ENCODE results near the gene HTR2B. TPM values are rescaled to one million over a fixed set of nuclear protein-coding genes. Genes with fewer than 3 reads are reported as not detected.

HTR2B gene
- total and polyA plus RNA-seq, 2 of the 13 experiments (the other 11 are each of a cell fraction or from before 2014, with no cell fraction given) = 0.08 TPM; not detected in 1

DNA sequence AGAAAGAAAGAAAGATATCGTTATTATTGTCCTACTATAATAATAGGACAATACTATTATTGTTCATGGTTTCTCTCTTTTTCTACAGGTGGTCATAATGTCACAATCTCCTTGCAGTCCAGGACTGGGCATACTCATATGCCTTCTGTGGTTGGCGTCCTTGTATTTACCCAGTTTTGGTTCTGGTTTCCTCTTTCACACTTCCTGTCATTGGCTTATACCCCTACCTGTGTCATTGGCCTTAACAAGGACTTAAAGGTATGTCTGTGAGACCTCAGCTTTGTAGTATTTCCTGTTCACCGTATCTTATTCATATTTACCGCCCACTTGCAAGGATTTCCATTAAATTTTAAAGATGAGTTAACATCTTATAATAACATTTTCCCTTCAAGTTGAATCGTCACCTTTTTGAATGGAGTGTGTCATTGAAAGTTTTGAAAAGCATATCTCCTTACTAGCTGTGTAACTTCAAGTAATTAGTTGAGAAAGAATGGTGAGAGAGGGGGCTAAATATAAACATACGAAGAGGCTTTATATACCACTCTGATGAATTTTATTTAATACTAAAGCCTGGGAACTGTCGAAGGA lies 36.5 kb upstream of the HTR2B start:
- H4K20me1 ChIP-seq (ENCODE audit: insufficient read depth, low read length) = no peaks in the 10 kb centered on the region
- no peak for FAIRE-seq
- no peak overlapping the region for H3K9ac ChIP-seq (ENCODE audit: insufficient read depth, low read depth, low read length)
- no peaks in the 10 kb centered on the region for H3K79me2 ChIP-seq (ENCODE audit: insufficient read depth, low read length)
- CTCF ChIA-PET (ENCODE audit: low intra/inter-chr PET ratio, low total read pairs) = no interaction called here
- WGBS (ENCODE audit: low lambda C conversion rate) = 95% methylated on average over 7 of the region's 7 CpGs
- H3K27ac ChIP-seq (ENCODE audit: extremely low read length, insufficient read depth, low read length) = no peak overlapping the region
- in situ Hi-C loops (cut with HindIII; ENCODE audit: extremely low pct_ligation_motif_present, low pct_unique_long_range_greater_than_20kb) = no loop called here
- H3K27me3 ChIP-seq (ENCODE audit: control insufficient read depth in 1 of 2, insufficient read depth in 2 of 2, low read length in 2 of 2) = no peaks in the 10 kb centered on the region
- BruUV-seq (replicated peaks) = no TSS peak
- ATAC-seq = no peak
- no peaks in the 10 kb centered on the region for H3K4me1 ChIP-seq (ENCODE audit: insufficient read depth, low read length)
- H3K36me3 ChIP-seq (replicated peaks in 1 of 2; ENCODE audit: control insufficient read depth in 1 of 2, insufficient read depth in 2 of 2, low read length in 2 of 2) = peaks cover 14 to 74% of the 10 kb centered on the region in 2 experiments
- TF ChIP-seq SMC3 (IDR thresholded peaks at IDR 0.05; ENCODE audit: low read length) (no peak), ZNF256 (CRISPR knock-in tag; conservative IDR thresholded peaks at IDR 0.05) (no peak)
- intact Hi-C loops (cut with micrococcal nuclease; ENCODE audit: unreplicated experiment) = no loop called here
- no peaks in the 10 kb centered on the region for H3K9me3 ChIP-seq (ENCODE audit: low read length)
- DNase-seq (ENCODE audit: low spot score) = no peak
- no peak overlapping the region for H3K4me2 ChIP-seq (ENCODE audit: low read depth, low read length)
- no peak overlapping the region for H3K4me3 ChIP-seq (replicated peaks in 1 of 3; ENCODE audit: insufficient read depth in 1 of 3, low read depth in 2 of 3, low read length in 3 of 3)
- POLR2A ChIA-PET = no interaction called here
- H2AFZ ChIP-seq (ENCODE audit: low read length) = no peak overlapping the region

DNA sequence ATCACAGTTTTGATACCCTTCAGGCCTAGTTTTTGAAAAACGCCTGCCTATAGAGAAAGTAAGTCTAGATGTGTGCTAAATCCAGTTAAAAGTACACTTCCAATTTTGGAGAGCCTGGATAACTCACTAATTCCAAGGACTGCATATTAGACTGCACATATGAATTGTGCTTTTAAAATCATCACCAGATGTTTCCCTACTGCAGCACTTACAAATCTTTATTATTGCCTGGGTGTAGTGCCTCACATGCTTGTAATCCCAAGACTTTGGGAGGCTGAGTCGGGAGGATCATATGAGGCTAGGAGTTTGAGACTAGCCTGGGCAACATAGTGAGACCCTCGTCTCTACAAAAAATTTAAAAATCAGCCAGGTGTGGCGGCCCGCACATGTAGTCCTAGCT lies 35.9 kb upstream of the HTR2B start:
- H3K4me1 ChIP-seq (ENCODE audit: insufficient read depth, low read length) = no peaks in the 10 kb centered on the region
- in situ Hi-C loops (cut with HindIII; ENCODE audit: extremely low pct_ligation_motif_present, low pct_unique_long_range_greater_than_20kb) = no loop called here
- no peak overlapping the region for H3K9ac ChIP-seq (ENCODE audit: insufficient read depth, low read depth, low read length)
- ATAC-seq (no peak), FAIRE-seq (no peak), DNase-seq (ENCODE audit: low spot score) (no peak)
- no peak overlapping the region for H3K4me2 ChIP-seq (ENCODE audit: low read depth, low read length)
- H2AFZ ChIP-seq (ENCODE audit: low read length) = no peak overlapping the region
- no peak overlapping the region for H3K27ac ChIP-seq (ENCODE audit: extremely low read length, insufficient read depth, low read length)
- CTCF ChIA-PET (ENCODE audit: low intra/inter-chr PET ratio, low total read pairs) = no interaction called here
- no peaks in the 10 kb centered on the region for H3K79me2 ChIP-seq (ENCODE audit: insufficient read depth, low read length)
- 92% methylated on average over 5 of the region's 5 CpGs for WGBS (ENCODE audit: low lambda C conversion rate)
- intact Hi-C loops (cut with micrococcal nuclease; ENCODE audit: unreplicated experiment) = no loop called here
- no peaks in the 10 kb centered on the region for H3K9me3 ChIP-seq (ENCODE audit: low read length)
- no peak for TF ChIP-seq PITX1 (CRISPR knock-in tag; IDR thresholded peaks at IDR 0.05)
- no peak for TF ChIP-seq LCORL (IDR thresholded peaks at IDR 0.05)
- no peak for TF ChIP-seq LCORL (CRISPR knock-in tag; IDR thresholded peaks at IDR 0.05)
- TF ChIP-seq NFKB2 (CRISPR knock-in tag; IDR thresholded peaks at IDR 0.05; ENCODE audit: borderline replicate concordance) = no peak
- no peak for TF ChIP-seq JUND (CRISPR knock-in tag; IDR thresholded peaks at IDR 0.05)
- TF ChIP-seq, protein P1, sequence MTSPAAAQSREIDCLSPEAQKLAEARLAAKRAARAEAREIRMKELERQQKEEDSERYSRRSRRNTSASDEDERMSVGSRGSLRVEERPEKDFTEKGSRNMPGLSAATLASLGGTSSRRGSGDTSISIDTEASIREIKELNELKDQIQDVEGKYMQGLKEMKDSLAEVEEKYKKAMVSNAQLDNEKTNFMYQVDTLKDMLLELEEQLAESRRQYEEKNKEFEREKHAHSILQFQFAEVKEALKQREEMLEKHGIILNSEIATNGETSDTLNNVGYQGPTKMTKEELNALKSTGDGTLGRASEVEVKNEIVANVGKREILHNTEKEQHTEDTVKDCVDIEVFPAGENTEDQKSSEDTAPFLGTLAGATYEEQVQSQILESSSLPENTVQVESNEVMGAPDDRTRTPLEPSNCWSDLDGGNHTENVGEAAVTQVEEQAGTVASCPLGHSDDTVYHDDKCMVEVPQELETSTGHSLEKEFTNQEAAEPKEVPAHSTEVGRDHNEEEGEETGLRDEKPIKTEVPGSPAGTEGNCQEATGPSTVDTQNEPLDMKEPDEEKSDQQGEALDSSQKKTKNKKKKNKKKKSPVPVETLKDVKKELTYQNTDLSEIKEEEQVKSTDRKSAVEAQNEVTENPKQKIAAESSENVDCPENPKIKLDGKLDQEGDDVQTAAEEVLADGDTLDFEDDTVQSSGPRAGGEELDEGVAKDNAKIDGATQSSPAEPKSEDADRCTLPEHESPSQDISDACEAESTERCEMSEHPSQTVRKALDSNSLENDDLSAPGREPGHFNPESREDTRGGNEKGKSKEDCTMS (CRISPR knock-in tag; conservative IDR thresholded peaks at IDR 0.05) = no peak
- no peaks in the 10 kb centered on the region for H4K20me1 ChIP-seq (ENCODE audit: insufficient read depth, low read length)
- H3K4me3 ChIP-seq (replicated peaks in 1 of 3; ENCODE audit: insufficient read depth in 1 of 3, low read depth in 2 of 3, low read length in 3 of 3) = no peak overlapping the region
- H3K27me3 ChIP-seq (ENCODE audit: control insufficient read depth in 1 of 2, insufficient read depth in 2 of 2, low read length in 2 of 2) = no peaks in the 10 kb centered on the region
- no TSS peak for BruUV-seq (replicated peaks)
- POLR2A ChIA-PET = no interaction called here
- H3K36me3 ChIP-seq (replicated peaks in 1 of 2; ENCODE audit: control insufficient read depth in 1 of 2, insufficient read depth in 2 of 2, low read length in 2 of 2) = peaks cover 13 to 74% of the 10 kb centered on the region in 2 experiments

Data from HepG2 (cell line).